ENCODE measurements around the gene SMPD4.
"Not testable (repeated sequence)": the region's sequence is repeated elsewhere in the genome, so short reads cannot be mapped to it uniquely, and the experiment has no call there.

DNA sequence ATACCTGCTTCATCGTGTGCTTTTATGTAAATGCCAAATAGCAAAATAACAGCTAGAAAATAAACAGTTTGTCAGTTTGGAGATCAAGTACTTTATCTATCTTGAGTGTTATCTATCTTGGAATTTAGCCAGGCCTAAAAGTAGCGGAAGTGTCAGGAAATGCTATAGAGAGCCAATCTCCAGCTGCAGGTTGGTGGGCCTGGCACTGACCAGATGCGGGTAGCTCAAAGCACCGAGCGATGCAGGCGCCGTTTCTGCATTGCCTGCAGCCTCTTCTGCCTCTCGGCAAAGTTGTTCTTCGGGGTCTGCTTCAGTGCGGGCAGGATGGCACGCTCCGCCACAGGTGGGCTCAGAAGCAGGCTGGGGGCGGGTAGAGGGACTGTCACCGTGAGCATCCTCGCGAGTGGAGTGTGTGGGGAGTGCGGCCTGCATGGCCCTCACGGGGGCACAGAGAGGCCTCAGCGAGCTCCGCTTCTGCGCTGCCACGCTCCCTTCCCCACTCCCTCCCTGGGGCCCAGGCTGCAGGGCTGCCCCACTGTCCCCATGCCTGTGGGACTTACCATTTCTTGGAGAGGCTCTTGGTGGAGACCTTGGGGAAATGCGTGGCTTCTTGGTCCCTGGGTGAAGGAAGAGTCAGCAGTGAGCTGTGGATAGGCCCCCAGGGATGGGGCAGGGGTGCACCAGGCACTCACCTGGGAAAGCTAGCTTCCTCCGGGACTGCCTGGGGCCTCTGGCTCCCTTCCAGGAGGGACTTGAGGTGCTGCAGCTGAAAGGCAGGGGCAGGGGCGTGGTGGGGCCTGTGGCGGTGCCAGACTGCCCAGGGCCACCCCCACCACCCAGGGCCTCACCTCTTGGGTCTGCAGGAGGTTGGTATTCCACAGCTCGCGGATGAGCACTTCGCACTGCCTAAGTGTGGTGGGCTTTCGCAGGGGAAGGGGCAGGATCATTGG lies 41.8 kb downstream of the SMPD4 start:
- TF ChIP-seq EZH2 (IDR thresholded peaks at IDR 0.05; ENCODE audit: insufficient read depth, poor library complexity, severe bottlenecking); EZH2phosphoT487 (IDR thresholded peaks at IDR 0.05; ENCODE audit: insufficient read depth, low read depth): not testable (repeated sequence)
